ENCODE measurements around the gene C9orf85.

DNA sequence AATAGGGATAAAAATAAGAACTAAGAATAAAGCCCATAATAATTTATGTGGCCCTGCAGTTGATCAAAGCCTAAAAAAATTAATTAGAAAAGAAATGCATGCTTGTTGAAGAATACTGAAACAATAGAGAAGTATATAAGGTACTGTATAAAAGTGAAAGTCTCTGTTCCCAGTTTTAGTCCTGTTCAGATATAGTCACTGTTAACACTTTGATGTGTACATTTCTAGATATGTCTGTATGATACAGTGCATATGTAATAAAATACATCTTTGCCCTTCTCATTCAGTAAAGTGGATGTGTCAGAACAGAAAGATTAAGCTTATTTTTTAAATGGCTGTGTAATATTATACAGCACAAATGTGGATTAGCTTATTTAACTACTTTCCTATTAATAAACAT lies 4.1 kb downstream of the C9orf85 start:
- TF ChIP-seq, protein P1, sequence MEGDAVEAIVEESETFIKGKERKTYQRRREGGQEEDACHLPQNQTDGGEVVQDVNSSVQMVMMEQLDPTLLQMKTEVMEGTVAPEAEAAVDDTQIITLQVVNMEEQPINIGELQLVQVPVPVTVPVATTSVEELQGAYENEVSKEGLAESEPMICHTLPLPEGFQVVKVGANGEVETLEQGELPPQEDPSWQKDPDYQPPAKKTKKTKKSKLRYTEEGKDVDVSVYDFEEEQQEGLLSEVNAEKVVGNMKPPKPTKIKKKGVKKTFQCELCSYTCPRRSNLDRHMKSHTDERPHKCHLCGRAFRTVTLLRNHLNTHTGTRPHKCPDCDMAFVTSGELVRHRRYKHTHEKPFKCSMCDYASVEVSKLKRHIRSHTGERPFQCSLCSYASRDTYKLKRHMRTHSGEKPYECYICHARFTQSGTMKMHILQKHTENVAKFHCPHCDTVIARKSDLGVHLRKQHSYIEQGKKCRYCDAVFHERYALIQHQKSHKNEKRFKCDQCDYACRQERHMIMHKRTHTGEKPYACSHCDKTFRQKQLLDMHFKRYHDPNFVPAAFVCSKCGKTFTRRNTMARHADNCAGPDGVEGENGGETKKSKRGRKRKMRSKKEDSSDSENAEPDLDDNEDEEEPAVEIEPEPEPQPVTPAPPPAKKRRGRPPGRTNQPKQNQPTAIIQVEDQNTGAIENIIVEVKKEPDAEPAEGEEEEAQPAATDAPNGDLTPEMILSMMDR (IDR thresholded peaks at IDR 0.05), result no peak
- TF ChIP-seq POLR2A (IDR thresholded peaks at IDR 0.05), result no peak

All from adrenal gland (tissue), 5 donors.